Muscle layer of duodenum (tissue), 2 donors: Measurements from ENCODE around the gene RAD51B.
A peak's percentile ranks its signal among the peaks of the same experiment; 100 is the strongest.
"Not testable (repeated sequence)": the region's sequence is repeated elsewhere in the genome, so short reads cannot be mapped to it uniquely, and the experiment has no call there.

Experiments
- H3K27ac ChIP-seq: one replicate; pipeline ENCODE4 v1.7.0; 2013; ENCODE audit warnings: mild to moderate bottlenecking, low read length
- H3K27me3 ChIP-seq: one replicate; pipeline ENCODE4 v1.7.0; 2013; ENCODE audit warnings: low read depth, mild to moderate bottlenecking, control low read depth, low read length
- H3K36me3 ChIP-seq, 2 donors: one replicate each; pipeline ENCODE4 v1.7.0; 2013; ENCODE audit warnings: low read length in 2 of 2, control low read depth in 1 of 2, mild to moderate bottlenecking in 1 of 2; ENCODE audit not compliant: insufficient read depth in 2 of 2, control insufficient read depth in 1 of 2
- H3K4me1 ChIP-seq, 2 donors: one replicate each; pipeline ENCODE4 v1.7.0; 2013; ENCODE audit warnings: low read length in 2 of 2, mild to moderate bottlenecking in 2 of 2, control low read depth in 1 of 2, moderate library complexity in 1 of 2; ENCODE audit not compliant: insufficient read depth in 2 of 2, control insufficient read depth in 1 of 2
- H3K4me3 ChIP-seq, 2 donors: one replicate each; pipeline ENCODE4 v1.7.0; 2013; ENCODE audit warnings: low read length in 2 of 2, low read depth in 1 of 2, mild to moderate bottlenecking in 1 of 2
- H3K9me3 ChIP-seq, 2 donors: one replicate each; pipeline ENCODE4 v1.7.0; 2013; ENCODE audit warnings: low read length in 2 of 2, control low read depth in 1 of 2, mild to moderate bottlenecking in 1 of 2; ENCODE audit not compliant: control insufficient read depth in 1 of 2
- donor health status: healthy.

RAD51B gene

GRCh38 chr14:68435631-68436030 lies 616.1 kb downstream of the RAD51B start:
- H3K9me3 ChIP-seq, H3K4me3 ChIP-seq: not testable (repeated sequence)

DNA sequence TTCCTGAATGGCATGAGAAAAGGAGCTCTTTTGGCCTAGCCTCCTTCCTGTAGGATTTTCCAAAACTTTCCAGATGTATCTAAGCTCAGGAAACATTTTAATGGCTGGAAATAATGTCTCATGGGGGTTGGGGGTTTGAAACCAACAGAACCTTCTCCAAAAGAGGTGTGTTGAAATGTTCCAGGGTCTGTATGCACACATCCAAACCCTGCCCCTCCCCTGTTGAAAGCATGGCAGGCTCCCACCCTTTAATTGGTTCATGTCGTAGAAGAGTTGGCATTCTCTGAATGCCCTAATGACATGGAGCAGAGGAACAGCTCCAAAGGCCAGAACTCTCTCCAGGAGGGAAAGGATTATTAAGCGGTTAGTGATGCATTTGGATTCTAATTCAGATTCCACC lies 620.1 kb downstream of the RAD51B start:
- Histone ChIP-seq H3K4me1 (peaks cover under 1 to 6% of the 10 kb centered on the region in 2 donors), H3K4me3 (no peak overlapping the region), H3K36me3 (no peaks in the 10 kb centered on the region), H3K27ac (no peak overlapping the region), H3K27me3 (no peaks in the 10 kb centered on the region), H3K9me3 (no peaks in the 10 kb centered on the region)

More at GRCh38 chr14:68435631-68436030, 616.1 kb downstream of the RAD51B start:
- not testable (repeated sequence) for H3K27me3 ChIP-seq, H3K4me1 ChIP-seq, H3K36me3 ChIP-seq, H3K27ac ChIP-seq

GRCh38 chr14:68440820-68441219 lies 621.2 kb downstream of the RAD51B start:
- no peaks in the 10 kb centered on the region for H3K9me3 ChIP-seq
- no peak overlapping the region for H3K4me3 ChIP-seq
- H3K27me3 ChIP-seq = no peaks in the 10 kb centered on the region
- no peak overlapping the region for H3K27ac ChIP-seq
- peaks cover 5 to 6% of the 10 kb centered on the region in 2 donors for H3K4me1 ChIP-seq
- no peaks in the 10 kb centered on the region for H3K36me3 ChIP-seq

GRCh38 chr14:68441542-68441941 lies 622.0 kb downstream of the RAD51B start:
- H3K36me3 ChIP-seq = no peaks in the 10 kb centered on the region
- peaks cover 5 to 6% of the 10 kb centered on the region in 2 donors for H3K4me1 ChIP-seq
- no peaks in the 10 kb centered on the region for H3K27me3 ChIP-seq
- H3K9me3 ChIP-seq = no peaks in the 10 kb centered on the region
- H3K27ac ChIP-seq = no peak overlapping the region
- H3K4me3 ChIP-seq = no peak overlapping the region

DNA sequence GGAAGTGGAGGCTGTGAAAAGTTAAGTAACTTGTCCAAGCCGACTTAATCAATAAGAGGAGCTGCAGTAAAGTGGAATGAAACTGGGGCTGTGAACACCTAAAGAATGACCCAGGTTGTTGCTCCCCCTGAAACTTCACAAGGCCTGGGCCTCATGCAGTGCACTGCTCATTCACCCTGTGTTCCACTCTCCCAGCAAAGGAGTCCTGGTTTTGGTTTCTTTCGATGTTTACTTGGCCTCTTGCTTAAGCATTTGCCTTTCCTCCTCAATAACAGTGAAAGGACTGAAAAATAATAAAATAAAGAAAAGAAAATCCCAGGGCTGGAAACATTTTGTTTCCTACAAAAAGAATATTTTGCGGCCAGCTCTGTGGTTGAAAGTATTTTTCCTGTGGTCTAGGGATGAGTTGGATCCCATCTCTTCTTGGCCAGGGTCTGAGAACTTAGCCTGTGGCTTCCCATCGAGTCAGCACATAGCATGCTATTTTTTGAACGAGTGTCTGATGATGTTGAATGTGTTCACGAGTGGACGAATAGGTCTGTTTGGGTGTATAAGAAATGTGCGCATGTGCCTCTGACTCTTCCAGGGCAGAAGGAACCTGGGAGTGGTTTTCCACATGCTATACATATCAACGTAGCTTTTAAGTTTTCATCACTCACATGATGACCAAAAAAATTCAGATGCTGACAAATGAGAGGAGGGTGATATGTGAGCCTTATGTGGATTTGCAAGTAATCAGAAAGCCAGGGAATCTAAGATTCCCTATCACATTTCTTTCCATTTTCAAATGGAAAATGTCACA lies 623.5 kb downstream of the RAD51B start:
- Histone ChIP-seq H3K27ac (no peak overlapping the region), H3K4me1 (peaks cover 5 to 6% of the 10 kb centered on the region in 2 donors), H3K9me3 (no peaks in the 10 kb centered on the region)

DNA sequence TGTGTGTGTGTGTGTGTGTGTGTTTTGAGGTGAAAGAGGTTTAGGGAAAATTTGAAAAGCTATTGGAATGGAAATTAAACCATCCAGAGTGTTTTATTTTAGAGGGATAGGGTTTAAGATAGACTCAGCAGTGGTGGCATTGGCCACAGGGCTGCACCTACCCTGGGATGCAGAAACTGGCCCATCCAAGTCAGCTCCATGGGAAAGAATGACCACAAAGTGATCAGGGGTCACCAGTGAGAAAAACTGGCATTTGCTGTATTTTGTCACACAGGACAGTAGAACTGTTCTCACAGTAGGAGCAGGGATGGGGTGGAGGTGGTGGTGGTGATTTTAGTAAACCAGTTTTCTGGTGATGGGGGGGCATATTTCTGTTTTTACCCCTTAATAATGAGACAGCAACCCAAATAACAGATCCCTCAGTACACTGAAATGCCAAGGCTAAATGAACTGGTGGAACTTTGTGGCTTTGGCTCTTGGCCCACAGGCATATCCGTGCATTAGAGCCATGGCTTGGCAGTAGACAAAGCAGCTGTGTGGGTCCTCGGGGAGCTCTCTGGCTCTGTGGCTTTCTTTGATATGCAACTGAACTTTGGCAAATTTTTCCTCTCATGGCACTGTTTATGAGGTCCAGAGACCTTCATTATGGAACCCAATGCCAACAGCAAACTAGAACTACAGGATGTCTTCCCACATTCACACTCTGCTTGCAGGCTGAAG lies 625.0 kb downstream of the RAD51B start:
- Histone ChIP-seq H3K4me1 (peaks cover 5 to 16% of the 10 kb centered on the region in 2 donors), H3K27ac (no peak overlapping the region), H3K4me3 (peak overlapping the region in 1 of 2 donors; percentile 12), H3K9me3 (no peaks in the 10 kb centered on the region), H3K27me3 (no peaks in the 10 kb centered on the region), H3K36me3 (no peaks in the 10 kb centered on the region)

More for the DNA sequence above, 623.5 kb downstream of the RAD51B start:
- Histone ChIP-seq H3K4me3 (no peak overlapping the region), H3K27me3 (no peaks in the 10 kb centered on the region), H3K36me3 (no peaks in the 10 kb centered on the region)

DNA sequence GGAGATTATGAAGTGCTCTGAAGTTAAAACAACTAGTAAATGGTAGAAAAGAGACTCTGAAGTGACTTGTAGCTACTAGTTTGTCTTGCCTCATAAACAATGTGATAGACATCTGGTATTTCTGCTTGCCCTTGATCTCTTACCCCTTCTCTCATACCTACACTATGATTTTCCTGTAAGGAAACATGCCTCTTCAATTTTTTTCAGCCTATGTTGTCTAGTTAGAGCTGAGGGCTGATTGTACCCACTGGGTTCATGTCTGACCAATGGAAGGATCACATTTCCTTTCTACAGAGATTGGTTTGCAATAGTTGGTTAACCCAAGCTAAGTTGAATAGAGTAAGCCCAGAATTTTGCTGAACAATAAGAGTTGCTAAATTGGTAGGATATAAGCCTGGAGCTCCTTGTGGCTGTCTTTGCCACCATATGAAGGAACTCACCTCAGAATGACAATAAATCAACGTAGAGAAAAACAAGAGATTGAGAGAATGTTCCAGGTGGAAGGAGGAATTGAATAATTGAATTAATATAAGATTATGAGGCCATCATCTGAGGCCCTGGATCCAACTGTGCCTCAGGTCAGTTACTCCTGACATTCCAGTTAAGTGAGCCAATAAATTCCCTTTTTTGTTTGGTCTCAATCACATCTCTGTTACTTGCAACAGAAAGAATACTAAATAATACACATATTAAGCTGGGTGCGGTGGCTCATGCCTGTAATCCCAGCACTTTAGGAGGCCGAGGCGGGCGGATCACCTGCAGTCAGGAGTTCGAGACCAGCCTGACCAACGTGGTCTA lies 626.9 kb downstream of the RAD51B start:
- Histone ChIP-seq H3K4me1 (peaks cover 5 to 22% of the 10 kb centered on the region in 2 donors), H3K4me3 (no peak overlapping the region), H3K27ac (no peak overlapping the region), H3K27me3 (no peaks in the 10 kb centered on the region), H3K9me3 (no peaks in the 10 kb centered on the region), H3K36me3 (no peaks in the 10 kb centered on the region)

DNA sequence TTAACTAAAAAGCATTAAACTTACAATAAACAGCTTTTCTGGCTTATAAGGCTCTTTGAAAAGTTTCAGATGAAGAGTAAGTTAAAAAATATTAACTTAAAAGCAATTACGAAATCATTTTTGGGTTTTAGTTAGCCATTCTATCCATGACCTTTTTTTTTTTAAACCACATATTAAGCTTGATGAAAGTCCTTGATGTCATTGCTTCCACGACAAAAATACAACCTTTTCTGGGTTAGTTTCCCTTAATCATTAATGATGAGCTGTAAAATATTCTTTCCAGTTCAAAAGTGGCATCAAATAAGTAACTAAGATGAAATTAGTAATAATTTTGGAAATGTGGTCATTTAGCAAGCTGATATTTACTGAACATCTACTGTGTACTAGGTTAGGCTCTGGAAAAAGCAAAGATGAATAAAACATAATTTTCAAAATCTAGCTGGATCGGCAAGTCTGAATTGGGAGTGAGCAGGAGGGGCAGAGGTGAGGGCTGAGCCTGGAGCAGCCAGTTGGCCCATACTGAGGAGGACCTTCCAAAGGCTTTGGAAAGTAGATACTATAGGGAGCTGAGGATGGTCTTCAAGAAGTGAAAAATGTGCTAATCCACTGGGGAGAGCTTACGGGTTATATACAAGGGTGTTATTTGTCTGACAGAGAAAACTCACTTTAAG lies 628.1 kb downstream of the RAD51B start:
- no peaks in the 10 kb centered on the region for H3K36me3 ChIP-seq
- H3K27ac ChIP-seq = peak overlapping the region; percentile 65
- H3K9me3 ChIP-seq = no peaks in the 10 kb centered on the region
- H3K4me3 ChIP-seq = peak overlapping the region in 1 of 2 donors; percentile 1
- peaks cover 5 to 22% of the 10 kb centered on the region in 2 donors for H3K4me1 ChIP-seq
- no peaks in the 10 kb centered on the region for H3K27me3 ChIP-seq

- H3K9me3 ChIP-seq = no peaks in the 10 kb centered on the region
- H3K4me3 ChIP-seq = peak overlapping the region in 1 of 2 donors; percentile 1
- H3K27ac ChIP-seq = peak overlapping the region; percentile 65
- H3K4me1 ChIP-seq = peaks cover 5 to 22% of the 10 kb centered on the region in 2 donors
- no peaks in the 10 kb centered on the region for H3K27me3 ChIP-seq
- no peaks in the 10 kb centered on the region for H3K36me3 ChIP-seq
These were observed 628.8 kb downstream of the RAD51B start for GRCh38 chr14:68448252-68448902.

GRCh38 chr14:68449561-68450181 lies 630.1 kb downstream of the RAD51B start:
- Histone ChIP-seq H3K4me1 (peaks cover 4 to 22% of the 10 kb centered on the region in 2 donors), H3K27ac (peak overlapping the region; percentile 7), H3K9me3 (peaks cover 1 to 5% of the 10 kb centered on the region in 2 donors), H3K36me3 (no peaks in the 10 kb centered on the region), H3K4me3 (no peak overlapping the region), H3K27me3 (no peaks in the 10 kb centered on the region)
